Panc1 (cell line): ENCODE data around the gene HCAR2.

Source experiments
- POLR2AphosphoS5 ChIP-seq: IDR thresholded peaks from 2 replicates; pipeline ENCODE4 v1.6.1; 2012; ENCODE audit warnings: mild to moderate bottlenecking, low read depth, low read length, moderate library complexity
- SIN3A ChIP-seq: IDR thresholded peaks from 2 replicates; pipeline ENCODE4 v1.6.1; 2012; ENCODE audit warnings: low read depth, mild to moderate bottlenecking, low read length, moderate library complexity, borderline replicate concordance; ENCODE audit not compliant: insufficient read depth
- TCF7L2 ChIP-seq: IDR thresholded peaks from 2 replicates; pipeline ENCODE4 v1.6.1; 2011; ENCODE audit warnings: mild to moderate bottlenecking, low read depth, low read length, inconsistent platforms
- TF ChIP-seq, protein P1 (sequence below): fragments of 450-650 bp; IDR thresholded peaks from 2 replicates; pipeline ENCODE4 v1.5.1; 2017; ENCODE audit warnings: mild to moderate bottlenecking
- TF ChIP-seq, protein P2 (sequence below), 2 experiments: IDR thresholded peaks; 2 replicates each; pipeline ENCODE4 v1.6.1; 2011 to 2012; ENCODE audit warnings: low read depth in 2 of 2, control low read depth in 1 of 2, low read length in 1 of 2, mild to moderate bottlenecking in 1 of 2, moderate library complexity in 1 of 2; ENCODE audit not compliant: insufficient read depth in 1 of 2

DNA sequence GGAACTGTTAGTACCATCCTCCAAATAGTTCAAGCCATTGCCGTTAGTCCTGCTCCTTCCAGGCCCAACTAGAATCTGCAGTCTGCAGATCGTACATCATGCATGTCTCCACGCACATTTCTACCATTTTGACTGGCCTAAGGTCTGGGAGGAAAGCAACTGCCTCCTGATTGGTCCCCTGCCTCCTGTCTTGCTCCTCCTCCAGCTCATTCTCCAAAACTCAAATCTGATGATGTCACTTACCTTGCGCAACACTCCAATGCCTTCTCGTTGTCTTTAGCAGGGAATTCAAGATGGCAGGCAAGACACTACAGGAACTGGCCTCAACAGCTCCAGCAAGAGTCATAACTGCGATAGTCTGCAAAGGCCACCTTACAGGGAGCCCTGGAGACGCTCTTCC is 37.2 kb upstream of the HCAR2 start:
- TF ChIP-seq POLR2AphosphoS5 (no peak), SIN3A (no peak), TCF7L2 (no peak)
- TF ChIP-seq, protein P1, sequence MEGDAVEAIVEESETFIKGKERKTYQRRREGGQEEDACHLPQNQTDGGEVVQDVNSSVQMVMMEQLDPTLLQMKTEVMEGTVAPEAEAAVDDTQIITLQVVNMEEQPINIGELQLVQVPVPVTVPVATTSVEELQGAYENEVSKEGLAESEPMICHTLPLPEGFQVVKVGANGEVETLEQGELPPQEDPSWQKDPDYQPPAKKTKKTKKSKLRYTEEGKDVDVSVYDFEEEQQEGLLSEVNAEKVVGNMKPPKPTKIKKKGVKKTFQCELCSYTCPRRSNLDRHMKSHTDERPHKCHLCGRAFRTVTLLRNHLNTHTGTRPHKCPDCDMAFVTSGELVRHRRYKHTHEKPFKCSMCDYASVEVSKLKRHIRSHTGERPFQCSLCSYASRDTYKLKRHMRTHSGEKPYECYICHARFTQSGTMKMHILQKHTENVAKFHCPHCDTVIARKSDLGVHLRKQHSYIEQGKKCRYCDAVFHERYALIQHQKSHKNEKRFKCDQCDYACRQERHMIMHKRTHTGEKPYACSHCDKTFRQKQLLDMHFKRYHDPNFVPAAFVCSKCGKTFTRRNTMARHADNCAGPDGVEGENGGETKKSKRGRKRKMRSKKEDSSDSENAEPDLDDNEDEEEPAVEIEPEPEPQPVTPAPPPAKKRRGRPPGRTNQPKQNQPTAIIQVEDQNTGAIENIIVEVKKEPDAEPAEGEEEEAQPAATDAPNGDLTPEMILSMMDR = no peak
- TF ChIP-seq, protein P2, sequence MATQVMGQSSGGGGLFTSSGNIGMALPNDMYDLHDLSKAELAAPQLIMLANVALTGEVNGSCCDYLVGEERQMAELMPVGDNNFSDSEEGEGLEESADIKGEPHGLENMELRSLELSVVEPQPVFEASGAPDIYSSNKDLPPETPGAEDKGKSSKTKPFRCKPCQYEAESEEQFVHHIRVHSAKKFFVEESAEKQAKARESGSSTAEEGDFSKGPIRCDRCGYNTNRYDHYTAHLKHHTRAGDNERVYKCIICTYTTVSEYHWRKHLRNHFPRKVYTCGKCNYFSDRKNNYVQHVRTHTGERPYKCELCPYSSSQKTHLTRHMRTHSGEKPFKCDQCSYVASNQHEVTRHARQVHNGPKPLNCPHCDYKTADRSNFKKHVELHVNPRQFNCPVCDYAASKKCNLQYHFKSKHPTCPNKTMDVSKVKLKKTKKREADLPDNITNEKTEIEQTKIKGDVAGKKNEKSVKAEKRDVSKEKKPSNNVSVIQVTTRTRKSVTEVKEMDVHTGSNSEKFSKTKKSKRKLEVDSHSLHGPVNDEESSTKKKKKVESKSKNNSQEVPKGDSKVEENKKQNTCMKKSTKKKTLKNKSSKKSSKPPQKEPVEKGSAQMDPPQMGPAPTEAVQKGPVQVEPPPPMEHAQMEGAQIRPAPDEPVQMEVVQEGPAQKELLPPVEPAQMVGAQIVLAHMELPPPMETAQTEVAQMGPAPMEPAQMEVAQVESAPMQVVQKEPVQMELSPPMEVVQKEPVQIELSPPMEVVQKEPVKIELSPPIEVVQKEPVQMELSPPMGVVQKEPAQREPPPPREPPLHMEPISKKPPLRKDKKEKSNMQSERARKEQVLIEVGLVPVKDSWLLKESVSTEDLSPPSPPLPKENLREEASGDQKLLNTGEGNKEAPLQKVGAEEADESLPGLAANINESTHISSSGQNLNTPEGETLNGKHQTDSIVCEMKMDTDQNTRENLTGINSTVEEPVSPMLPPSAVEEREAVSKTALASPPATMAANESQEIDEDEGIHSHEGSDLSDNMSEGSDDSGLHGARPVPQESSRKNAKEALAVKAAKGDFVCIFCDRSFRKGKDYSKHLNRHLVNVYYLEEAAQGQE (IDR thresholded peaks at IDR 0.05; ENCODE audit: insufficient read depth in 1 of 2, low read depth in 2 of 2, low read length in 1 of 2) = no peak
